ENCODE data around the gene DUSP18. TPM values are rescaled to one million over a fixed set of nuclear protein-coding genes. Genes with fewer than 3 reads are reported as not detected.
"Not testable (repeated sequence)": the region's sequence is repeated elsewhere in the genome, so short reads cannot be mapped to it uniquely, and the experiment has no call there.

DUSP18 gene
- total and polyA plus RNA-seq, 2 donors (not counting 1 experiment from before 2014, with no cell fraction given), result 7.4 to 10.8 TPM

DNA sequence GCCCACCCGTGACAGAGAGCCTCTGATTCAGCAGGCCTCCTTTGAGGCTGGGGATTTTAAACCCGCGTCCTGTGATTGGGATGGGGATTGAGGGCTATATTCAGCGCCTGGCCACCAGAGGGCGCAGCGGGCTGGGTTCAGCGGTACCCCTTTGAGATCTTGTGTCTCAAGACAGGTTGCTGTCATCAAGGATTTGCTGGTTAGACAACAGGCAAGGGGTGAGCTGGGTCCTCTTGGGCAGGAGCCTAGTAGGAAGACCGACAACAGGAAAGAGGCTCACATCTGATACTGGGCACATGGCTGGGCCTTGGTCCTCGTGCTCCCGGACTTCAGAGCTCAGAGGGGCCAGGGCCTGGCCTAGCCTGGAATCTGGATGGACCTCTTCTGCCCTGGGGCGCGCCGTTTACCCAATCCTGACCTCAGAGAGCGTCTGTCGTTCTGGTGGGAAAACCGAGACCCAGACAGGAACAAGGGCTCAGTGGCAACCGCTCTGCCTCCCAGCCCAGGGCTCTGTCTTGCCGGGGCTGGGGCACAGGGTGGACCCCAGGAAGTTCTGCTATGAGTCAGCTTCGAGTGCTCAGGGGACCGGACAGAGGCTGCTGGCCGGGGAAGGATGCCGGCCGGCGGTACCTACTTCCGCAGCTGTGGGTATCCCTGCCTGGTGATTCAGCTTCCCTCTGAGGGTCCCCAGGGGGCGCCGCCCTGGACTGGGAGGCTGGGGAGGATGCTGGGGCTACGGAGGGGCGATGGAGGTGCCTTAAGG is 33.0 kb downstream of the DUSP18 start:
- peaks cover 21% of the 10 kb centered on the region for H3K79me2 ChIP-seq (ENCODE audit: control insufficient read depth, insufficient read depth, low read length)
- peak; percentile 80 to 89 for DNase-seq (ENCODE audit: low read depth in 2 of 2)
- peak overlapping the region; percentile 78 for H3K27ac ChIP-seq (ENCODE audit: insufficient read depth, low read length)
- no peaks in the 10 kb centered on the region for H3K36me3 ChIP-seq (ENCODE audit: control insufficient read depth, insufficient read depth, low read length)
- H4K20me1 ChIP-seq (ENCODE audit: control insufficient read depth, extremely low read depth, insufficient read depth, low read length), result no peaks in the 10 kb centered on the region
- no peaks in the 10 kb centered on the region for H3K9me3 ChIP-seq (ENCODE audit: control insufficient read depth, insufficient read depth, low read depth, low read length)
- peaks cover 17% of the 10 kb centered on the region for H3K4me1 ChIP-seq (ENCODE audit: control insufficient read depth, extremely low read depth, insufficient read depth, low read length)
- peak overlapping the region; percentile 37 to 45 (median 42) for H3K4me3 ChIP-seq (replicated peaks in 1 of 4; ENCODE audit: control extremely low read depth in 1 of 4, insufficient read depth in 1 of 4, low read depth in 3 of 4, low read length in 4 of 4)
- peak overlapping the region; percentile 23 for H3K9ac ChIP-seq (ENCODE audit: insufficient read depth, low read length)
- peak overlapping the region; percentile 75 for H3K4me2 ChIP-seq (ENCODE audit: extremely low read depth, insufficient read depth, low read length)
- H3K27me3 ChIP-seq (ENCODE audit: control insufficient read depth, insufficient read depth, low read length), result no peaks in the 10 kb centered on the region
- TF ChIP-seq EZH2 (IDR thresholded peaks at IDR 0.05; ENCODE audit: low read length, missing control alignments), result no peak
- TF ChIP-seq, protein P1, sequence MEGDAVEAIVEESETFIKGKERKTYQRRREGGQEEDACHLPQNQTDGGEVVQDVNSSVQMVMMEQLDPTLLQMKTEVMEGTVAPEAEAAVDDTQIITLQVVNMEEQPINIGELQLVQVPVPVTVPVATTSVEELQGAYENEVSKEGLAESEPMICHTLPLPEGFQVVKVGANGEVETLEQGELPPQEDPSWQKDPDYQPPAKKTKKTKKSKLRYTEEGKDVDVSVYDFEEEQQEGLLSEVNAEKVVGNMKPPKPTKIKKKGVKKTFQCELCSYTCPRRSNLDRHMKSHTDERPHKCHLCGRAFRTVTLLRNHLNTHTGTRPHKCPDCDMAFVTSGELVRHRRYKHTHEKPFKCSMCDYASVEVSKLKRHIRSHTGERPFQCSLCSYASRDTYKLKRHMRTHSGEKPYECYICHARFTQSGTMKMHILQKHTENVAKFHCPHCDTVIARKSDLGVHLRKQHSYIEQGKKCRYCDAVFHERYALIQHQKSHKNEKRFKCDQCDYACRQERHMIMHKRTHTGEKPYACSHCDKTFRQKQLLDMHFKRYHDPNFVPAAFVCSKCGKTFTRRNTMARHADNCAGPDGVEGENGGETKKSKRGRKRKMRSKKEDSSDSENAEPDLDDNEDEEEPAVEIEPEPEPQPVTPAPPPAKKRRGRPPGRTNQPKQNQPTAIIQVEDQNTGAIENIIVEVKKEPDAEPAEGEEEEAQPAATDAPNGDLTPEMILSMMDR (conservative IDR thresholded peaks at IDR 0.05 in 1 of 2, IDR thresholded peaks at IDR 0.05 in 1 of 2; ENCODE audit: low read depth in 1 of 2, low read length in 2 of 2), result peak; percentile 93 to 95
- peak overlapping the region; percentile 77 for H2AFZ ChIP-seq (ENCODE audit: low read length)

DNA sequence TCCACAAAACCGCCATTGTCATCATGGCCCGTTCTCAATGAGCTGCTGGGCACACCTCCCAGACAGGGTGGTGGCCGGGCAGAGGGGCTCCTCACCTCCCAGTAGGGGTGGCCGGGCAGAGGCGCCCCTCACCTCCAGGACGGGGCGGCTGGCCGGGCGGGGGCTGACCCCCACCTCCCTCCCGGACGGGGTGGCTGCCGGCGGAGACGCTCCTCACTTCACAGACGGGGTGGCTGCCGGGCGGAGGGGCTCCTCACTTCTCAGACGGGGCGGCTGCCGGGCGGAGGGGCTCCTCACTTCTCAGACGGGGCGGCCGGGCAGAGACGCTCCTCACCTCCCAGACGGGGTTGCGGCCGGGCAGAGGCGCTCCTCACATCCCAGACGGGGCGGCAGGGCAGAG is 36.2 kb downstream of the DUSP18 start:
- not testable (repeated sequence) for H3K9ac ChIP-seq (ENCODE audit: insufficient read depth, low read length); H3K27me3 ChIP-seq (ENCODE audit: control insufficient read depth, insufficient read depth, low read length); H3K9me3 ChIP-seq (ENCODE audit: control insufficient read depth, insufficient read depth, low read depth, low read length); H4K20me1 ChIP-seq (ENCODE audit: control insufficient read depth, extremely low read depth, insufficient read depth, low read length); H3K27ac ChIP-seq (ENCODE audit: insufficient read depth, low read length); H3K4me2 ChIP-seq (ENCODE audit: extremely low read depth, insufficient read depth, low read length); H3K79me2 ChIP-seq (ENCODE audit: control insufficient read depth, insufficient read depth, low read length); H2AFZ ChIP-seq (ENCODE audit: low read length); H3K4me3 ChIP-seq (replicated peaks in 1 of 4; ENCODE audit: control extremely low read depth in 1 of 4, insufficient read depth in 1 of 4, low read depth in 3 of 4, low read length in 4 of 4); DNase-seq (ENCODE audit: low read depth in 2 of 2); H3K36me3 ChIP-seq (ENCODE audit: control insufficient read depth, insufficient read depth, low read length)
- peaks cover 14% of the 10 kb centered on the region for H3K4me1 ChIP-seq (ENCODE audit: control insufficient read depth, extremely low read depth, insufficient read depth, low read length)

DNA sequence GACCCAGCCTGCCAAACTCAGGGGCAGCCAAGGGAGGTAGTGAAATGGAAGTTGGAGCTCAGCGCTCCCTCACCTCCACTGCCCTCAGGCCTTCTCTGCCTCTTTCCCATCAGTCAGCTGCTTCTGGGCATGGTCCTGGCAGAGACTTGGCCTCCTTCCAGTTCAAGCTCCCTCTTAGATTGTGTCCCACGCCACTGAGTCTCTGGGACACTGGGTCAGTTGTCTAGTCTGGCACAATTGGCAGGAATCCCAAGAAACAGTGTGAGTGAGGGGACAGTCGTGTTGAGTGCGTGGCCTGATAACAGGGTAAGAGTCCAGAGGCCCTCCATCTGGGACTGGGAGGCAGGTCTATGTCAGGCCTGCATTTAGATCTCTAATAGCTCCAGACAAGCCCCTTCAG is 39.2 kb downstream of the DUSP18 start:
- H3K4me3 ChIP-seq (replicated peaks in 1 of 4; ENCODE audit: control extremely low read depth in 1 of 4, insufficient read depth in 1 of 4, low read depth in 3 of 4, low read length in 4 of 4), result no peak overlapping the region
- H3K4me1 ChIP-seq (ENCODE audit: control insufficient read depth, extremely low read depth, insufficient read depth, low read length), result no peaks in the 10 kb centered on the region
- no peak overlapping the region for H2AFZ ChIP-seq (ENCODE audit: low read length)
- no peaks in the 10 kb centered on the region for H3K36me3 ChIP-seq (ENCODE audit: control insufficient read depth, insufficient read depth, low read length)
- H3K9me3 ChIP-seq (ENCODE audit: control insufficient read depth, insufficient read depth, low read depth, low read length), result no peaks in the 10 kb centered on the region
- H3K27me3 ChIP-seq (ENCODE audit: control insufficient read depth, insufficient read depth, low read length), result no peaks in the 10 kb centered on the region
- no peak for TF ChIP-seq EZH2 (IDR thresholded peaks at IDR 0.05; ENCODE audit: low read length, missing control alignments)
- TF ChIP-seq, protein P1 (conservative IDR thresholded peaks at IDR 0.05 in 1 of 2, IDR thresholded peaks at IDR 0.05 in 1 of 2; ENCODE audit: low read depth in 1 of 2, low read length in 2 of 2), result no peak
- no peaks in the 10 kb centered on the region for H4K20me1 ChIP-seq (ENCODE audit: control insufficient read depth, extremely low read depth, insufficient read depth, low read length)
- no peak overlapping the region for H3K27ac ChIP-seq (ENCODE audit: insufficient read depth, low read length)
- no peaks in the 10 kb centered on the region for H3K79me2 ChIP-seq (ENCODE audit: control insufficient read depth, insufficient read depth, low read length)
- no peak for DNase-seq (ENCODE audit: low read depth in 2 of 2)
- no peak overlapping the region for H3K9ac ChIP-seq (ENCODE audit: insufficient read depth, low read length)
- no peak overlapping the region for H3K4me2 ChIP-seq (ENCODE audit: extremely low read depth, insufficient read depth, low read length)
